ENCODE measurements around the gene RTN4R. TPM values are rescaled to one million over a fixed set of nuclear protein-coding genes. Genes with fewer than 3 reads are reported as not detected.

Gene RTN4R
- total and polyA plus RNA-seq, 2 experiments from 2014 or later, result 10.6 to 38.4 TPM

DNA sequence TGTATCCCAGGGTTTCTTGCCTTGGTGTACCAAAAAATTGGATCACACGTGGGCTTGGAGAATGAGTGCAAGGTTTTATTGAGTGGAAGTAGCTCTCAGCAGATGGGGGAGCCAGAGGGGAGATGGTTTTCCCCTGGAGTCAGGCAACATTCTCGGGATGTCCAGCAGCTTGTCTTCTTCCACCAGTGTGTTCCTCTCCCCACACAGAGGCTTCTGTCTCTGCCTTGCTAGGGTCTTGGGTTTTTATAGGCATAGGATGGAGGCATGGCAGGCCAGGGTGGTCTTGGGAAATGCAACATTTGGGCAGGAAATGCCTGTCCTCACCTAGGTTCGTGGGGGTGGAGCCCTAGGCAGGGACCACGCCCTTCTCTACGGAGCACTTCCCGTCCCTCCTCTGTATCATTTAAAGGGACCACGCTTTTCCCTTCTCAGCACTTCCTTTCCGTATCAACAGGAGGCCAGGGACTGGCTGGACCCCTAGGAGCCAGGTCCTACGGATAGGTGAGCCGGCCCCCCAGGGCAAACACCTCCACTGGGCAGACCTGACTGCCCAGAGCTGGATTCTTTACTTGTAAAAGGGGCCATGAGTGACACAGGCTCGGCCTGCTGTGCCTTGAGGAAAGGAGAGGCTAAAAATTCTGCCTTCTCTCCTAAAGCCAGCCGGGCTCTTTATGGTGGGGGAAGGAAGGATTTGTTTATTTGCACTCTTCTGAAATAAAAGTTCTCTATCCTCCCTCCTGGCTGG is 62.0 kb downstream of the RTN4R start (continued):
- TF ChIP-seq ZNF462 (CRISPR knock-in tag; IDR thresholded peaks at IDR 0.05), result no peak
- no peak for TF ChIP-seq JUNB (IDR thresholded peaks at IDR 0.05; ENCODE audit: unreplicated experiment)
- no peak for TF ChIP-seq REST (IDR thresholded peaks at IDR 0.05; ENCODE audit: unreplicated experiment)
- TF ChIP-seq POLR2AphosphoS5 (IDR thresholded peaks at IDR 0.05; ENCODE audit: low read depth), result no peak
- TF ChIP-seq STAT1 (IDR thresholded peaks at IDR 0.05; ENCODE audit: unreplicated experiment), result no peak
